HG03354 (cell line): Measurements from ENCODE around the gene MPST.

Experiments
- ATAC-seq: cut with Tn5 transposase; IDR thresholded peaks from one replicate; pipeline ENCODE4 v1.9.1; 2021; ENCODE audit warnings: mild to moderate bottlenecking; ENCODE audit not compliant: unreplicated experiment, poor library complexity, severe bottlenecking

The MPST gene

GRCh38 chr22:37021710-37022482, 2.4 kb downstream of the MPST start:
- no peak for ATAC-seq

GRCh38 chr22:37022483-37023337, 3.2 kb downstream of the MPST start:
- ATAC-seq = no peak

DNA sequence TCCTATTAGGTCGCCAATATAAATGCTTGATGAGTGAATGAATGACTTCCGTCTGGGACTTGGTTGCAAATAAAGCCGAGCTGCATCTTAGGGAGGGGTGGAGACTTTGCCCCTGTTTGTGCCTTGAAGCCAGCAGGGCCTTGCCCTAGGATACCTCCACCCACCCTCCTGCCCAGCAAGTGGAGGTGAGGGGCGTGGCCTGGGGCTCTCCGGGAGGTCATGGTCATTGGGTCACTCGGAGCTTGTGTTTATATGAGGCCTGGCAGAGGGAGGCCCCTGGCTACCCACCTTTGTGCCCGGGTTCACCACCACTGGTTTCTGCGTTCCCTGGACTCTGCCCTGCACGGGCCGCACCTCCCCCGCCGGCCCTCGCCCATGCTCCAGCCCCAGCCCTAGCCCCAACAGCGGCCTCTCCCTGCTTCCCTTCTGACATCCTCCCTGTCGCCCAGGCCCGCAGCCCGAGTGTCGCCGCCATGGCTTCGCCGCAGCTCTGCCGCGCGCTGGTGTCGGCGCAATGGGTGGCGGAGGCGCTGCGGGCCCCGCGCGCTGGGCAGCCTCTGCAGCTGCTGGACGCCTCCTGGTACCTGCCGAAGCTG, 4.3 kb downstream of the MPST start:
- ATAC-seq = no peak

DNA sequence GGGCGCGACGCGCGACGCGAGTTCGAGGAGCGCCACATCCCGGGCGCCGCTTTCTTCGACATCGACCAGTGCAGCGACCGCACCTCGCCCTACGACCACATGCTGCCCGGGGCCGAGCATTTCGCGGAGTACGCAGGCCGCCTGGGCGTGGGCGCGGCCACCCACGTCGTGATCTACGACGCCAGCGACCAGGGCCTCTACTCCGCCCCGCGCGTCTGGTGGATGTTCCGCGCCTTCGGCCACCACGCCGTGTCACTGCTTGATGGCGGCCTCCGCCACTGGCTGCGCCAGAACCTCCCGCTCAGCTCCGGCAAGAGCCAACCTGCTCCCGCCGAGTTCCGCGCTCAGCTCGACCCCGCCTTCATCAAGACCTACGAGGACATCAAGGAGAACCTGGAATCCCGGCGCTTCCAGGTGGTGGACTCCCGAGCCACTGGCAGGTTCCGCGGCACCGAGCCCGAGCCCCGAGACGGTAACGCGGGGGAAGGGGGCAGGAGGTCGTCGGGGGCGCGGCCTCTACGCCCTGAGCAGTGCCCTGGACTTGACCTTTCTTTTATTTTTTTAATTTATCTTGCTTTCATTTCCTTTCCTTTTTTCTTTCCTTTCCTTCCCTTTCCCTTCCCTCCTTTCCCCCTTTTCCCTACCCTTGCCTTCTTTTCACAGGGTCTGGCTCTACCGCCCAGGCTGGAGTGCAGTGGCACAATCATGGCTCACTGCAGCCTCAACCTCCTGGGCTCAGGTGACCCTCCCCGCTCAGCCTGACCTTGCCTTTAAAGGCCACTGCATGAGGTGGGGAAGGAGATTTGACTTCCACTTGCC, 5.0 kb downstream of the MPST start:
- no peak for ATAC-seq

DNA sequence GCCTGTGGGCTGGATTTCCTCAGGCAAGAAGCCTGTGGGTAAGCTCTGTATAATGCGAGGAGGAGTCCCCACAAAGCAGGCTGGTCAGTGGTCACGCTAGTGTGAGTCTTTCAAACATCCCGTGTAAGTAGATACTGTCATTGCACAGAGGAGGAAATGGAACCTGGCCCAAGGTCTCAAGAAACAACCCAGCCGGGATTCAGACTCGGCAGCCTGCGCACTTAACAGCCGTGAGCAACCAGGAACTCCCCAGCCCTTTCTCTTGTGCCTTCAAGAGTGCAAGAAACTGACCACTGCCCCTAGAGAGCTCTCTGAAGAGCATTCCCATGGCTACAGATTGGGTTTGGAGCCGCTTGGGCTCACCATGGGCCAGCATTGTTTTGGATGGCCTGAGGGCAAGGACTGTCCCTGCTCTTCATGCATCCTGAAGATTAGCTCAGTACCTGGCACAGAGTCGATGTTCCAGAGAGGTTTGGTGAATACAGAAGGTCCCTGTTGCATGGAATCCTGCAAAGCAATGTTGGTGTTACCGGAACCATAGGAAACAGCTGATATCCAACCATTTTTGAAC, 6.0 kb downstream of the MPST start:
- no peak for ATAC-seq

- ATAC-seq = no peak
These were observed 6.8 kb downstream of the MPST start for GRCh38 chr22:37026325-37026724.

DNA sequence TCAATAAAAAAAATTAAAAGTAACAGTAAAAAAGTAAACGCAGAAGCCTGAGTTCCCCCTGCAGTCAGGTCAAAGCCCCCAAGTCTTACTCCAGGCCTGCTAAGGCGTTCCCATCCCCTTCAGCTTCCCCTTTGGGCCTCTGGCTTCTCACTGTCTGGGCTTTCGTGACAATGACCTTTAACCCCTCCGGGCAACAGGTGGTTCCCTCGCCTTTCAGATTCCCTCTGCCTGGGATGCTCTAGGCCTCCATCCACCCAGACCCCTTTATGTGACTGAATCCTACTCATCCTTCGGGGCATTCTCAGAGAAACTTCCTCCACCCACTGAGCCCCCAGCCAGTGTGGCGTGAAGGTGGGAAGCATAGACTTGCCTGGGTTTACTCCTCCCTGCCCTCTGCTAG, 8.0 kb downstream of the MPST start:
- ATAC-seq = no peak

- no peak for ATAC-seq
These were observed 9.4 kb downstream of the MPST start for GRCh38 chr22:37028692-37029674.

DNA sequence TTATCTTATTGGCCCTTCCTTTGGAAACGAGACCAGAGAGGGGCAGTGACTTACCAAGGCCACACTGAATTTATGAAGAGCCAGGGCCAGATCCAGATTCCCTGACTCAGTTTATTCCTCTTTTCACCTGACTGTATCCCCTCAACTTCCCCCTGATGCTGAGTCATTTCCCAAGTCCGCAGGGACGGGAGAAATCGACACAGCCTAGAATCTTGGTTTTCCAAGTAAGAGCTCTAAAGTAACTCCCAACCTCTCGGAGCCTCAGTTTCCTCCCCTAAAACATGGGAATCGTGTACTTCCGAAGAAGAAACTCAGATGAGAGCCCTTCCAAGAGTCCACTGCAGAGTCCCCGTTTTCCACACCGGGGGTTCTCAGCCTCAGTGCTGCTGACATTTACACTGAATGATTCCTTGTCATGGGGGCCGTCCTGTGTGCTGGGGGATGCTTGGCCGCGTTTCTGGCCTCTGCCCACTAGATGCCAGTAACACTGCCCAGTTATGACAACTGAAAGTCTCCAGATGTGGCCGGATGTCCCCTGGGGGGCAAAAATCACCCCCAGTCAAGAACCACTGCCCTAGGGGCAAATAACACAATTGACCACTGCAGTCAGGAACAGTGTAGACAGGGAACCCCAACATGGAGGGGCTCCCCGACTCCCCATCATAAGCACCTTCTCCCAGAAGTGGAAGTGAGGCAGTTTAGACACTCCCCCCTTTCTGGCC, 11.2 kb downstream of the MPST start:
- no peak for ATAC-seq

- ATAC-seq = no peak
These were observed 12.6 kb downstream of the MPST start for GRCh38 chr22:37032134-37032534.

- no peak for ATAC-seq
These were observed 13.3 kb downstream of the MPST start for GRCh38 chr22:37032535-37033460.

DNA sequence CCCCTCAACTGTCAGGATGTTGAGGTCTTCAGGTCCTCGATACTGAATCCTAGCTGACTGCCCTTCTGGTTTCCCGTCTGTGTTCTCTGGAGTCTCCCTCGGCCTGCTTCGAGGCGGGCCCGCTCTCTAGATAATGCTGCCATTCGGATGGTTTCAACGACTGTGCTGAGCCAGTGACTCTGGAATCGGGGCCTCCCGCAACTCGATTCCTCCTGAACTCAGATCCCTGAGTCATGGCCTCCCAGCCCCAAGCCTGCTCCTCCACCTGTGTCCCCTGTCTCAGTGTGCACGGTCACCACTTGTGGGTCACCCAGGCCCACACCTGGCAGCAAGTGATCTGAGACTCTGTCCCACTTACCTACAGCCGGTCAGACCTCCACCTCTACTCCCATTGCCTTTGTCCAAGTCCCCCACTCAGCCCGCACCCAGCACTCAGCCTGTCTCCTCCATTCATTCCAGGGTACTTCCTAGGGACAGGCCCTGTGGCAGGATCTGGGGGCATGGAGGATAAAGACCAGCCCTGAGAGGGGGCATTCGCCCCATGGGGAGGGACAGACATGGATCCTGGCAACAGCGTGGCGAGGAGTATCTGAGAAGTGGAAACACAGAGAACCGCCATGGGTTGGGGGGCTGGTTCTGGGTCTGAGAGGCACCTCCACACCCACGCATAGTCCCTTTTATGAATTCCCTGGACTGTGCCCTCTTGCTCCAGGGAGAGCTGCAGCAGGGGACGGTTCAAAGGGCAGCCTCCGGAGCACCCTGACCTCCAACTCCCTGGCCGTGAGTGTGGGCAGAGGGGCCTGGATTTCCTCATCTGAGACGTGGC, 14.3 kb downstream of the MPST start:
- no peak for ATAC-seq

DNA sequence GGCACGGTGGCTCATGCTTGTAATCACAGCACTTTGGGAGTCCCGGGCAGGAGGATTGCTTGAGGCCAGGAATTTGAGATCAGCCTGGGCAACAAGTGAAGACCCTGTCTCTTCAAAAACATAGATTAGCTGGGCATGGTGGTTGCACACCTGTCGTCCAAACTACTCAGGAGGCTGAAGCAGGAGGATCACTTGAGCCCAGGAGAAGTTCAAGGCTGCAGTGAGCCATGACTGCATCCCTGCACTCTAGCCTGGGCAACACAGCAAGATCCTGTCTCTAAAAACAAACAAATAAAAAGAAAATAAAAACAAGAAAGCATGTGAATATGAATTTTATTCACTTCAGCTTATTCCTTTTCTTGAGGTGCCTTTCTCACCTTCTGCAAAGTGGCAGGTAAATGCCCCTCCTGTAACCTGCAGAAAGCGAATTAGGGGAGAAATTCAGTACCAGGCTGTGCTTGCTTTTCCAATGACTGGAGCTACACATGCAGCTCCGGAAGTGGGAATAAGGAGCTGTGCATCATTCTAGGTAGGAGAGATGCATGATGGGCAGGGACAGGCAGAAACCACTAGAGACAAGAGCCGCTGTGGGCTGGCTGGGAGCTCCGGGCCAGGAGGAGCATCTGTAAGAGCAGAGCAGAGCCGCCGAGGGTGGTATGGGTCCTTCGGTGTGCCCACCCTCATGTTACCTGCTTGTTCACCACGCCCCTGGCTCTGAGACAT, 17.3 kb downstream of the MPST start:
- no peak for ATAC-seq

DNA sequence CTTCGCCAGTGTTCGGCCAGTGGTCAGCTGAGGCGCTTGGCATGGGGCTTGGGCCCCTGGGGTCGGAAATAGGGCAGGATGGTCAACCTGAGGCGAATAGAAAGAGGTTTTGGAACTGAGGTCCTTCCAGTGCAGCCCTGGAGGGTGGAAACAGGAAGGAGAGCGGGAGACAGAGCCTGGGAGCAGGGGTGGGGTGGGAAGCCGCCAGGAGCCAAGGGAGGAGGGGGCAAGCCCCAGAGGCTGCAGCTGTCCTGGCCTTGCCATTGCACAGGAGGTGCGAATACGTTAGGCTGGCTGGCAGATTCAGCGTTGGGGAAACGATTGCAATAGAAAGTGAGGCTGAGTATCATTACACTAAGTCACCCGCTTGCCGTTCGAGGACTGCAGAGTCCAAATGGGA, 18.1 kb downstream of the MPST start:
- no peak for ATAC-seq

- ATAC-seq = no peak
These were observed 19.9 kb downstream of the MPST start for GRCh38 chr22:37039466-37039865.
